Measurements from ENCODE around the gene GATA6. TPM values are rescaled to one million over a fixed set of nuclear protein-coding genes. Genes with fewer than 3 reads are reported as not detected.
A peak's percentile ranks its signal among the peaks of the same experiment; 100 is the strongest.

The GATA6 gene
- total and polyA plus RNA-seq, 9 donors, result 30.2 to 221 (median 129) TPM

- Histone ChIP-seq H3K9me3 (no peaks in the 10 kb centered on the region), H3K27ac (no peak overlapping the region), H3K27me3 (no peaks in the 10 kb centered on the region), H3K4me3 (no peak overlapping the region), H3K4me1 (ENCODE audit: insufficient read depth) (peaks cover 1% of the 10 kb centered on the region), H3K36me3 (no peaks in the 10 kb centered on the region)
- TF ChIP-seq EP300 (IDR thresholded peaks at IDR 0.05) (no peak), POLR2A (IDR thresholded peaks at IDR 0.05) (no peak), CTCF (IDR thresholded peaks at IDR 0.05) (no peak)
- intact Hi-C loops (cut with DNase I), result loop anchor here in 2 of 4 donors (10.0 kb wide), 2 partner anchors 169 to 551 kb away; no protein-coding TSS in a partner anchor
- 84 to 92% (median 91%) methylated on average over 8 of the region's 8 CpGs for WGBS, 3 donors
- no peak for DNase-seq
Measured at GRCh38 chr18:22163416-22164161, 5.8 kb upstream of the GATA6 start.

GRCh38 chr18:22164337-22165048 lies 4.9 kb upstream of the GATA6 start:
- H3K4me1 ChIP-seq (ENCODE audit: insufficient read depth), result peaks cover 1% of the 10 kb centered on the region
- no peaks in the 10 kb centered on the region for H3K9me3 ChIP-seq
- WGBS, 3 donors, result 54 to 57% (median 56%) methylated on average over 16 of the region's 16 CpGs
- H3K27me3 ChIP-seq, result no peaks in the 10 kb centered on the region
- H3K27ac ChIP-seq, result peak overlapping the region; percentile 23 to 96
- intact Hi-C loops (cut with DNase I), result loop anchor here in 3 of 4 donors (5.0 to 10.0 kb wide), 4 partner anchors 170 to 550 kb away; no protein-coding TSS in a partner anchor
- TF ChIP-seq CTCF (IDR thresholded peaks at IDR 0.05) (no peak), POLR2A (IDR thresholded peaks at IDR 0.05) (no peak), EP300 (IDR thresholded peaks at IDR 0.05) (no peak)
- peak in 3 of 5 donors; percentile 24 to 50 (median 44) for DNase-seq
- H3K36me3 ChIP-seq, result no peaks in the 10 kb centered on the region
- H3K4me3 ChIP-seq, result peak overlapping the region; percentile 98

- peak in 4 of 5 donors; percentile 45 to 65 (median 55) for DNase-seq
- H3K36me3 ChIP-seq, result no peaks in the 10 kb centered on the region
- H3K27me3 ChIP-seq, result no peaks in the 10 kb centered on the region
- WGBS, 3 donors, result 12 to 26% (median 17%) methylated on average over 50 of the region's 50 CpGs
- intact Hi-C loops (cut with DNase I), result loop anchor here in 3 of 4 donors (5.0 to 10.0 kb wide), 4 partner anchors 170 to 550 kb away; no protein-coding TSS in a partner anchor
- no peaks in the 10 kb centered on the region for H3K9me3 ChIP-seq
- peaks cover 1% of the 10 kb centered on the region for H3K4me1 ChIP-seq (ENCODE audit: insufficient read depth)
- peak overlapping the region; percentile 23 to 96 for H3K27ac ChIP-seq
- peak overlapping the region; percentile 98 for H3K4me3 ChIP-seq
- no peak for TF ChIP-seq CTCF (IDR thresholded peaks at IDR 0.05)
- TF ChIP-seq EP300 (IDR thresholded peaks at IDR 0.05), result no peak
- no peak for TF ChIP-seq POLR2A (IDR thresholded peaks at IDR 0.05)
Measured at GRCh38 chr18:22165049-22165602, 4.3 kb upstream of the GATA6 start.

- H3K9me3 ChIP-seq, result no peaks in the 10 kb centered on the region
- WGBS, 3 donors, result 2 to 29% (median 9%) methylated on average over 43 to 57 of the region's 57 CpGs
- intact Hi-C loops (cut with DNase I), result loop anchor here in 3 of 4 donors (5.0 to 10.0 kb wide), 4 partner anchors 171 to 549 kb away; no protein-coding TSS in a partner anchor
- peak overlapping the region; percentile 23 to 96 for H3K27ac ChIP-seq
- H3K27me3 ChIP-seq, result no peaks in the 10 kb centered on the region
- no peak for TF ChIP-seq EP300 (IDR thresholded peaks at IDR 0.05)
- no peak for TF ChIP-seq POLR2A (IDR thresholded peaks at IDR 0.05)
- no peaks in the 10 kb centered on the region for H3K36me3 ChIP-seq
- peak in 3 of 5 donors; percentile 49 to 59 (median 57) for DNase-seq
- peak overlapping the region; percentile 98 for H3K4me3 ChIP-seq
- peaks cover 1% of the 10 kb centered on the region for H3K4me1 ChIP-seq (ENCODE audit: insufficient read depth)
Measured at GRCh38 chr18:22165603-22166068, 3.8 kb upstream of the GATA6 start.

All from ovary (tissue), 9 donors.